Upper lobe of left lung (tissue), 4 donors: ENCODE measurements around the gene CCDC158.

Experiments
- EP300 ChIP-seq, 4 donors: sonication (generic); formaldehyde crosslinking; IDR thresholded peaks; one replicate each; pipeline ENCODE4 v1.5.1; 2017; ENCODE audit warnings: antibody characterized with exemption in 4 of 4, control low read depth in 2 of 4
- POLR2A ChIP-seq, 4 donors: fragments of 450-650 bp; IDR thresholded peaks; one replicate each; pipeline ENCODE4 v1.5.1; 2016 to 2017; ENCODE audit warnings: antibody characterized with exemption in 4 of 4, mild to moderate bottlenecking in 2 of 4
- POLR2AphosphoS5 ChIP-seq, 2 donors: sonication (generic); formaldehyde crosslinking; IDR thresholded peaks; one replicate each; pipeline ENCODE4 v1.5.1; 2017; ENCODE audit warnings: antibody characterized with exemption in 2 of 2
- TF ChIP-seq, protein P1 (sequence below), 6 experiments: fragments of 450-650 bp in 4 of 6; fragments of 200-600 bp in 2 of 6; sonication (generic) in 2 of 6; IDR thresholded peaks; one replicate each; pipeline ENCODE4 v1.5.1; 2016 to 2019; ENCODE audit warnings: antibody characterized with exemption in 6 of 6

GRCh38 chr4:76354517-76355473 is 66.1 kb downstream of the CCDC158 start:
- no peak for TF ChIP-seq POLR2A (IDR thresholded peaks at IDR 0.05)
- TF ChIP-seq, protein P1, sequence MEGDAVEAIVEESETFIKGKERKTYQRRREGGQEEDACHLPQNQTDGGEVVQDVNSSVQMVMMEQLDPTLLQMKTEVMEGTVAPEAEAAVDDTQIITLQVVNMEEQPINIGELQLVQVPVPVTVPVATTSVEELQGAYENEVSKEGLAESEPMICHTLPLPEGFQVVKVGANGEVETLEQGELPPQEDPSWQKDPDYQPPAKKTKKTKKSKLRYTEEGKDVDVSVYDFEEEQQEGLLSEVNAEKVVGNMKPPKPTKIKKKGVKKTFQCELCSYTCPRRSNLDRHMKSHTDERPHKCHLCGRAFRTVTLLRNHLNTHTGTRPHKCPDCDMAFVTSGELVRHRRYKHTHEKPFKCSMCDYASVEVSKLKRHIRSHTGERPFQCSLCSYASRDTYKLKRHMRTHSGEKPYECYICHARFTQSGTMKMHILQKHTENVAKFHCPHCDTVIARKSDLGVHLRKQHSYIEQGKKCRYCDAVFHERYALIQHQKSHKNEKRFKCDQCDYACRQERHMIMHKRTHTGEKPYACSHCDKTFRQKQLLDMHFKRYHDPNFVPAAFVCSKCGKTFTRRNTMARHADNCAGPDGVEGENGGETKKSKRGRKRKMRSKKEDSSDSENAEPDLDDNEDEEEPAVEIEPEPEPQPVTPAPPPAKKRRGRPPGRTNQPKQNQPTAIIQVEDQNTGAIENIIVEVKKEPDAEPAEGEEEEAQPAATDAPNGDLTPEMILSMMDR (IDR thresholded peaks at IDR 0.05), result no peak
- TF ChIP-seq POLR2AphosphoS5 (IDR thresholded peaks at IDR 0.05), result no peak
- no peak for TF ChIP-seq EP300 (IDR thresholded peaks at IDR 0.05)
